Caco-2 (cell line): Measurements from ENCODE around the gene MYLK4. TPM values are rescaled to one million over a fixed set of nuclear protein-coding genes. Genes with fewer than 3 reads are reported as not detected.

Source experiments
- BruUV-seq: library from RNA; stranded (reverse); fragments of 400-500 nt; replicated peaks from 2 replicates; lab custom pipeline; 2021; lab: Mats Ljungman, UMichigan
- CTCF ChIA-PET: fragments of 300-600 bp; sonication (Branson Sonifier 250); formaldehyde crosslinking; loops from one replicate; lab custom pipeline; 2022; ENCODE audit warnings: antibody characterized with exemption; lab: Charles Lee
- POLR2A ChIA-PET: fragments of 300-600 bp; sonication (Branson Sonifier 250); formaldehyde crosslinking; loops from one replicate; lab custom pipeline; 2022; ENCODE audit warnings: antibody characterized with exemption; lab: Charles Lee
- DNase-seq, 2 experiments: peaks; one replicate each; pipeline versions ENCODE4 v3.0.0 to v3.0.0-alpha.2; 2020 to 2022
- H3K27me3 ChIP-seq: replicated peaks from 2 replicates; pipeline ENCODE4 v1.6.0; 2011; ENCODE audit warnings: low read length; ENCODE audit not compliant: control insufficient read depth, insufficient read depth
- H3K36me3 ChIP-seq: 2 replicates; pipeline ENCODE4 v1.5.1; 2011; ENCODE audit warnings: low read length; ENCODE audit not compliant: control insufficient read depth, insufficient read depth
- H3K4me1 ChIP-seq: fragments of 250-450 bp; sonication (Bioruptor Pico); 2 replicates; pipeline ENCODE4 v1.5.1; 2020; ENCODE audit warnings: mild to moderate bottlenecking
- H3K4me3 ChIP-seq: 2 replicates; pipeline ENCODE4 v1.5.1; 2011; ENCODE audit warnings: low read depth, mild to moderate bottlenecking, control low read depth, low read length
- H3K9me3 ChIP-seq: fragments of 250-450 bp; sonication (Bioruptor Pico); 2 replicates; pipeline ENCODE4 v1.5.1; 2020; ENCODE audit warnings: mild to moderate bottlenecking, moderate library complexity
- H3K27ac Mint-ChIP-seq: one replicate; pipeline ENCODE4 v1.8.0; 2022; ENCODE audit warnings: mixed read lengths; ENCODE audit not compliant: unreplicated experiment
- H3K27me3 Mint-ChIP-seq: one replicate; pipeline ENCODE4 v1.8.0; 2022; ENCODE audit warnings: mixed read lengths; ENCODE audit not compliant: insufficient read depth, unreplicated experiment
- H3K36me3 Mint-ChIP-seq: one replicate; pipeline ENCODE4 v1.8.0; 2022; ENCODE audit warnings: mild to moderate bottlenecking, mixed read lengths; ENCODE audit not compliant: insufficient read depth, unreplicated experiment
- H3K4me1 Mint-ChIP-seq: one replicate; pipeline ENCODE4 v1.8.0; 2022; ENCODE audit warnings: low read depth, mixed read lengths; ENCODE audit not compliant: unreplicated experiment
- H3K4me3 Mint-ChIP-seq: one replicate; pipeline ENCODE4 v1.8.0; 2022; ENCODE audit warnings: mild to moderate bottlenecking, moderate library complexity, mixed read lengths; ENCODE audit not compliant: unreplicated experiment
- H3K9me3 Mint-ChIP-seq: one replicate; pipeline ENCODE4 v1.8.0; 2022; ENCODE audit warnings: mixed read lengths; ENCODE audit not compliant: unreplicated experiment
- intact Hi-C: fragments of 100-400 bp; cut with micrococcal nuclease; formaldehyde crosslinking; loops from one replicate; pipeline ENCODE4 v1.10.0; 2022; ENCODE audit not compliant: unreplicated experiment
- total RNA-seq: library from RNA; stranded (reverse); gene quantifications from 2 replicates; pipeline ENCODE4 v1.2.3, GENCODE V29; 2022
- TF ChIP-seq, protein P1 (sequence below), 2 experiments: fragments of 200-600 bp in 1 of 2; IDR thresholded peaks; 1 replicate in 1 of 2; 2 replicates in 1 of 2; pipeline versions ENCODE4 v1.5.1 to v1.8.0; 2011 to 2022; ENCODE audit warnings: antibody characterized with exemption in 1 of 2, control low read depth in 1 of 2, inconsistent platforms in 1 of 2, low read depth in 1 of 2, low read length in 1 of 2, mild to moderate bottlenecking in 1 of 2, moderate library complexity in 1 of 2; ENCODE audit not compliant: insufficient read depth in 1 of 2, severe bottlenecking in 1 of 2, unreplicated experiment in 1 of 2

Gene MYLK4
- total RNA-seq, 1 experiment from 2014 or later, result 0.75 TPM

DNA sequence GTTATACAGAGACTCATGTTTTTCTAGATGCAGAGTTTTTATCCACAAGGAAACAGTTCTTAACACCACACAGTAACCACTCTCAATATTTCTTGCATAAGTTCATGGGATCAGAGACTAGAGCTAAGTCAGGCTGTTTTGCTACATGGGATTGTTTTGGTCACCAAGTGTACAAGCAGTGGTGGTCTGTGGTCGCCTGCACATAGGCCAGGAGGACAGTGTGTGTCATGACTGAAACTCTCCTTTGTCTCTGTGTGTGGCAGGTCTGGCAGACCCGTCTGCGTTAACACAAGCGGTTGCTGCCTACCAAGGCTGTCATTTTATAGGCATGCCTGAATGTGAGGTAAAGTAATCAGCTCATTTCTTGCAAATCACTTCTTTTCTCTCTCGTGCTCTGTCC is 33.3 kb upstream of the MYLK4 start:
- no peak overlapping the region for H3K27ac Mint-ChIP-seq
- no peak overlapping the region for H3K4me3 Mint-ChIP-seq
- H3K4me1 ChIP-seq, result no peaks in the 10 kb centered on the region
- H3K36me3 ChIP-seq, result peaks cover 1% of the 10 kb centered on the region
- no peaks in the 10 kb centered on the region for H3K9me3 ChIP-seq
- ChIA-PET CTCF (interaction anchor here (0.6 to 1.1 kb wide), 6 partner anchors 20 to 226 kb away, joined by 3 to 5 read pairs (median 4); partner anchors contain the start of gene SERPINB1), POLR2A (no interaction called here)
- intact Hi-C loops, result no loop called here
- DNase-seq, result no peak
- BruUV-seq, result no TSS peak
- no peaks in the 10 kb centered on the region for H3K9me3 Mint-ChIP-seq
- TF ChIP-seq, protein P1, sequence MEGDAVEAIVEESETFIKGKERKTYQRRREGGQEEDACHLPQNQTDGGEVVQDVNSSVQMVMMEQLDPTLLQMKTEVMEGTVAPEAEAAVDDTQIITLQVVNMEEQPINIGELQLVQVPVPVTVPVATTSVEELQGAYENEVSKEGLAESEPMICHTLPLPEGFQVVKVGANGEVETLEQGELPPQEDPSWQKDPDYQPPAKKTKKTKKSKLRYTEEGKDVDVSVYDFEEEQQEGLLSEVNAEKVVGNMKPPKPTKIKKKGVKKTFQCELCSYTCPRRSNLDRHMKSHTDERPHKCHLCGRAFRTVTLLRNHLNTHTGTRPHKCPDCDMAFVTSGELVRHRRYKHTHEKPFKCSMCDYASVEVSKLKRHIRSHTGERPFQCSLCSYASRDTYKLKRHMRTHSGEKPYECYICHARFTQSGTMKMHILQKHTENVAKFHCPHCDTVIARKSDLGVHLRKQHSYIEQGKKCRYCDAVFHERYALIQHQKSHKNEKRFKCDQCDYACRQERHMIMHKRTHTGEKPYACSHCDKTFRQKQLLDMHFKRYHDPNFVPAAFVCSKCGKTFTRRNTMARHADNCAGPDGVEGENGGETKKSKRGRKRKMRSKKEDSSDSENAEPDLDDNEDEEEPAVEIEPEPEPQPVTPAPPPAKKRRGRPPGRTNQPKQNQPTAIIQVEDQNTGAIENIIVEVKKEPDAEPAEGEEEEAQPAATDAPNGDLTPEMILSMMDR (IDR thresholded peaks at IDR 0.05; ENCODE audit: insufficient read depth in 1 of 2, low read depth in 1 of 2, low read length in 1 of 2, severe bottlenecking in 1 of 2, unreplicated experiment in 1 of 2), result no peak
- no peaks in the 10 kb centered on the region for H3K4me1 Mint-ChIP-seq
- no peak overlapping the region for H3K4me3 ChIP-seq
- peaks cover 41% of the 10 kb centered on the region for H3K36me3 Mint-ChIP-seq
- no peaks in the 10 kb centered on the region for H3K27me3 ChIP-seq
- no peaks in the 10 kb centered on the region for H3K27me3 Mint-ChIP-seq

DNA sequence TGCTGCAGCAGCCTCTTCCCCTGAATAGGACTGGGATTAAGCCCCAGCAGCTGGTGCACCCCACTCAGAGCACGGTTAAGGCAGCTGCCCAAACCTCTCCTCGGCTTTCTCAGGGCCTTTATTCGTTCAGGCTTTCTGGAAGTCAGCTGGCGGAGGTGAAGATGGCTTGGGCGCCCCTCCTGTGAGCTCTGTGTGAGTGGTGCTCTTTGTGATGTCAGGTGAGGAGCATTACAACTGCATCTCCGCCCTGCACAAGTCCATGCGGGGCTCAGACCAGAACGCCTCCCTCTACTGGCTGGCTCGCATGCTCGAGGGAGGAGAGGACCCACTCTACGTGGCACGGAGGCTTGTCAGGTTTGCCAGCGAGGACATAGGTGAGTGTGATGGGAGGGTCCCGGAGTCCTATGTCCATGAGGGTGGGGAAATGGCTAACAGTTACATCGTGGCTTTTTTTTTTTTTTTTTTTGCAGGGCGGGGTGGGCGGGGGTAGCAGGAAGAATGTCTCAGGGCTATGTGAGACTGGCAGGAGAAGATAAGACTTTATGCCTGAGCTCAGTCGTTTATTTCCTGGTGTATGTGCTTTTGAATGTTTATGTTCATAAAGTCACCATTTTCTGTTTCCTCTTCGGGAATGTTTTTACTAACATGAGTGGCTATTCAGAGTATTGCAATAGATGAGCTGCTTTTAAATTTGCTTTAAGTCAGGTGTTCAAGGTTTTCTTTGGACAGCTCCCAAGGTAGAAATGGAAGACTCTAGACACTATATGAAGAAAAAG is 32.7 kb upstream of the MYLK4 start:
- H3K4me1 ChIP-seq, result no peaks in the 10 kb centered on the region
- no peak overlapping the region for H3K4me3 Mint-ChIP-seq
- H3K9me3 ChIP-seq, result no peaks in the 10 kb centered on the region
- H3K36me3 ChIP-seq, result peaks cover 1% of the 10 kb centered on the region
- TF ChIP-seq, protein P1 (IDR thresholded peaks at IDR 0.05; ENCODE audit: insufficient read depth in 1 of 2, low read depth in 1 of 2, low read length in 1 of 2, severe bottlenecking in 1 of 2, unreplicated experiment in 1 of 2), result peak in 1 of 2 experiments; percentile 28
- H3K36me3 Mint-ChIP-seq, result peaks cover 46% of the 10 kb centered on the region
- DNase-seq, result peak in 1 of 2 experiments; percentile 23
- BruUV-seq, result no TSS peak
- H3K27ac Mint-ChIP-seq, result no peak overlapping the region
- ChIA-PET CTCF (interaction anchor here (0.6 to 1.2 kb wide), 6 partner anchors 19 to 205 kb away, joined by 3 to 5 read pairs (median 4); partner anchors contain the start of gene SERPINB1), POLR2A (interaction anchor here (0.7 kb wide), 1 partner anchor 58 kb away, joined by 3 read pairs; no protein-coding TSS in a partner anchor)
- intact Hi-C loops, result loop anchor here (1.0 kb wide), 1 partner anchor 45 kb away; no protein-coding TSS in a partner anchor
- no peaks in the 10 kb centered on the region for H3K9me3 Mint-ChIP-seq
- H3K4me3 ChIP-seq, result no peak overlapping the region
- no peaks in the 10 kb centered on the region for H3K4me1 Mint-ChIP-seq
- H3K27me3 ChIP-seq, result no peaks in the 10 kb centered on the region
- H3K27me3 Mint-ChIP-seq, result no peaks in the 10 kb centered on the region

DNA sequence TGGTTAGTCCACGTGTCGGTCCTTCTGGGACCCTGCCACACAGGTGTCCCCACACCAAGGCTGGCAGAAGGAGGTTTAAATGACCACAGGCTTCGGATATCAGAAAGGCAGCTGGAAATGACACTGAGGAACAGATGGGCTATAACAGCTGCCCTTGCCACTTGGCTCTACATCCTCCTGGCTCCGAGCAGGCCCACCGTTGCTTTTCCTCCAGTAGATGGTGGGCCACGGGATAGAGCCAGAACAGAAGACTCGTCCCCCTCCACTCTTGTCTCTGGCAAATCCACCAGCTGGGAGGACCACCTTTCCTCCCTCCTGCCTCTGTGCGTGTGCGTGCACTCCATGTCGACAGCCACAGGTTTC is 32.1 kb upstream of the MYLK4 start:
- TF ChIP-seq, protein P1 (IDR thresholded peaks at IDR 0.05; ENCODE audit: insufficient read depth in 1 of 2, low read depth in 1 of 2, low read length in 1 of 2, severe bottlenecking in 1 of 2, unreplicated experiment in 1 of 2), result no peak
- intact Hi-C loops, result loop anchor here (1.0 kb wide), 1 partner anchor 45 kb away; no protein-coding TSS in a partner anchor
- DNase-seq, result no peak
- no peaks in the 10 kb centered on the region for H3K9me3 Mint-ChIP-seq
- Histone ChIP-seq H3K9me3 (no peaks in the 10 kb centered on the region), H3K36me3 (peaks cover 1% of the 10 kb centered on the region), H3K27me3 (no peaks in the 10 kb centered on the region), H3K4me1 (no peaks in the 10 kb centered on the region), H3K4me3 (no peak overlapping the region)
- CTCF ChIA-PET, result interaction anchor here (1.2 kb wide), 1 partner anchor 206 kb away, joined by 3 read pairs; no protein-coding TSS in a partner anchor
- H3K4me1 Mint-ChIP-seq, result no peaks in the 10 kb centered on the region
- no peak overlapping the region for H3K4me3 Mint-ChIP-seq
- POLR2A ChIA-PET, result no interaction called here
- BruUV-seq, result no TSS peak
- peaks cover 42% of the 10 kb centered on the region for H3K36me3 Mint-ChIP-seq
- H3K27ac Mint-ChIP-seq, result no peak overlapping the region
- H3K27me3 Mint-ChIP-seq, result no peaks in the 10 kb centered on the region
